WTC11 (cell line): Measurements from ENCODE around the gene SPTB. TPM values are rescaled to one million over a fixed set of nuclear protein-coding genes. Genes with fewer than 3 reads are reported as not detected.

ENCODE experiments used
- ATAC-seq: fragments of 200-7000 bp; cut with Tn5 transposase; 2 replicates; pipeline ENCODE4 v1.10.0; 2021; ENCODE audit warnings: mild to moderate bottlenecking, moderate library complexity
- CTCF ChIA-PET: fragments of 300-600 bp; sonication (Branson Sonifier 250); formaldehyde crosslinking; loops from one replicate; lab custom pipeline; 2021; ENCODE audit warnings: antibody characterized with exemption; lab: Charles Lee
- POLR2A ChIA-PET: fragments of 350-600 bp; sonication (Branson Sonifier 250); formaldehyde crosslinking; loops from one replicate; lab custom pipeline; 2021; ENCODE audit warnings: antibody characterized with exemption; lab: Charles Lee
- DNase-seq: peaks from one replicate; pipeline ENCODE4 v3.0.0; 2021; ENCODE audit warnings: low spot score
- H3K27ac Mint-ChIP-seq: 2 replicates; pipeline ENCODE4 v1.8.0; 2021; ENCODE audit warnings: mixed read lengths
- H3K27me3 Mint-ChIP-seq: 2 replicates; pipeline ENCODE4 v1.8.0; 2021; ENCODE audit warnings: low read depth, mild to moderate bottlenecking, moderate library complexity, mixed read lengths
- H3K36me3 Mint-ChIP-seq: 2 replicates; pipeline ENCODE4 v1.8.0; 2021; ENCODE audit warnings: mixed read lengths
- H3K4me1 Mint-ChIP-seq: 2 replicates; pipeline ENCODE4 v1.8.0; 2022; ENCODE audit warnings: mixed read lengths
- H3K4me3 Mint-ChIP-seq: 2 replicates; pipeline ENCODE4 v1.8.0; 2021; ENCODE audit warnings: mild to moderate bottlenecking, moderate library complexity, mixed read lengths
- H3K9me3 Mint-ChIP-seq: 2 replicates; pipeline ENCODE4 v1.8.0; 2021; ENCODE audit warnings: mixed read lengths
- ETV6 ChIP-seq: sonication (generic); formaldehyde crosslinking; IDR thresholded peaks from 2 replicates; pipeline ENCODE4 v1.8.1; 2022; ENCODE audit warnings: mild to moderate bottlenecking, missing genetic modification reagents
- FOXP1 ChIP-seq: sonication (generic); formaldehyde crosslinking; IDR thresholded peaks from 2 replicates; pipeline ENCODE4 v1.8.0; 2022; ENCODE audit warnings: missing genetic modification reagents, mild to moderate bottlenecking, moderate library complexity, borderline replicate concordance
- JAZF1 ChIP-seq: fragments of 250-450 bp; sonication (Bioruptor Pico); IDR thresholded peaks from 2 replicates; pipeline ENCODE4 v1.9.0; 2021; ENCODE audit warnings: moderate library complexity, mild to moderate bottlenecking, inconsistent platforms
- NFE2L1 ChIP-seq: sonication (generic); formaldehyde crosslinking; IDR thresholded peaks from 2 replicates; pipeline ENCODE4 v1.8.1; 2023; ENCODE audit warnings: missing genetic modification reagents
- NR3C1 ChIP-seq: sonication (generic); formaldehyde crosslinking; conservative IDR thresholded peaks from 2 replicates; pipeline ENCODE4 v1.8.1; 2023; ENCODE audit warnings: low read depth, mild to moderate bottlenecking, missing genetic modification reagents
- PRDM15 ChIP-seq: sonication (generic); formaldehyde crosslinking; IDR thresholded peaks from 2 replicates; pipeline ENCODE4 v1.8.0; 2022; ENCODE audit warnings: missing genetic modification reagents
- TEAD4 ChIP-seq: sonication (generic); formaldehyde crosslinking; IDR thresholded peaks from 2 replicates; pipeline ENCODE4 v1.8.0; 2022; ENCODE audit warnings: mild to moderate bottlenecking, missing genetic modification reagents
- TP53 ChIP-seq: sonication (generic); formaldehyde crosslinking; IDR thresholded peaks from 2 replicates; pipeline ENCODE4 v1.8.1; 2023; ENCODE audit warnings: mild to moderate bottlenecking, missing genetic modification reagents
- USF2 ChIP-seq: sonication (generic); formaldehyde crosslinking; IDR thresholded peaks from 2 replicates; pipeline ENCODE4 v1.8.1; 2023; ENCODE audit warnings: mild to moderate bottlenecking, missing genetic modification reagents, moderate library complexity
- ZNF281 ChIP-seq: sonication (generic); formaldehyde crosslinking; IDR thresholded peaks from 2 replicates; pipeline ENCODE4 v1.8.0; 2023; ENCODE audit warnings: mild to moderate bottlenecking, missing genetic modification reagents
- ZNF671 ChIP-seq: fragments of 250-450 bp; sonication (Bioruptor Pico); IDR thresholded peaks from 2 replicates; pipeline ENCODE4 v1.8.0; 2021; ENCODE audit warnings: mild to moderate bottlenecking
- total RNA-seq: library from RNA; stranded (reverse); gene quantifications from 3 replicates; pipeline ENCODE4 v1.2.3, GENCODE V29; 2021
- TF ChIP-seq, protein P1 (sequence below): fragments of 250-450 bp; sonication (Bioruptor Pico); IDR thresholded peaks from 2 replicates; pipeline ENCODE4 v1.9.0; 2021; ENCODE audit warnings: moderate library complexity, mild to moderate bottlenecking, inconsistent platforms, borderline replicate concordance

Gene SPTB
- total RNA-seq, 1 experiment from 2014 or later: 3.2 TPM

- ATAC-seq (no peak), DNase-seq (no peak)
- no peaks in the 10 kb centered on the region for H3K9me3 Mint-ChIP-seq
- H3K27me3 Mint-ChIP-seq: peaks cover 34% of the 10 kb centered on the region
- POLR2A ChIA-PET: interaction anchor here (0.6 kb wide), 1 partner anchor 390 kb away, joined by 5 read pairs; no protein-coding TSS in a partner anchor
- no peak for TF ChIP-seq NR3C1 (CRISPR knock-in tag)
- TF ChIP-seq PRDM15 (CRISPR knock-in tag): no peak
- no peak for TF ChIP-seq TP53 (CRISPR knock-in tag)
- no peak for TF ChIP-seq USF2 (CRISPR knock-in tag)
- no peak for TF ChIP-seq ZNF281 (CRISPR knock-in tag)
- no peak for TF ChIP-seq NFE2L1 (CRISPR knock-in tag)
- CTCF ChIA-PET: interaction anchor here (0.6 kb wide), 1 partner anchor 17 kb away, joined by 3 read pairs; no protein-coding TSS in a partner anchor
- peaks cover 6% of the 10 kb centered on the region for H3K4me1 Mint-ChIP-seq
- H3K36me3 Mint-ChIP-seq: no peaks in the 10 kb centered on the region
- no peak overlapping the region for H3K27ac Mint-ChIP-seq
- no peak overlapping the region for H3K4me3 Mint-ChIP-seq
Observed at GRCh38 chr14:64873506-64874219, 6.0 kb downstream of the SPTB start.

DNA sequence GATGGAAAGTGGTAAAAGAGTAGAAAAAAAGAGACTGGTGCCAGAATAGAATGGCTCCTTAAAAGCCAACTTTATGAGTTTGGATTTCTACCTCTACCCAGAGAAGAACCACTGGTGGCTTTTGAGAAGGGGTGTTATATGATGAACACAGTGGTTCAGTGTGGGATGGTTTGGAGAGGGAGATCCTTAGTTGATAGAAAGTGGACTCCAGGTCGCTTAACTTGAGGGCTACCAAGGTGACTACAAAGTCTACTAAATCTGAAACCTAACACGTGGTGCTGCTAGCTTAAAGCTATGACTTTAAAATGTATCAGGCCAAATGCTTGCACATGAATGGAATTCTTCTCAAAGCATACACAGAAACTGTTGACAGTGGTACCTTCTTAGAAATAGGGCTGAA is 8.4 kb downstream of the SPTB start:
- Mint-ChIP-seq H3K27me3 (peaks cover 11% of the 10 kb centered on the region), H3K36me3 (no peaks in the 10 kb centered on the region)
- TF ChIP-seq TP53 (CRISPR knock-in tag): no peak
- no peak for TF ChIP-seq FOXP1
- no peak for TF ChIP-seq ETV6 (CRISPR knock-in tag)
- no peak for TF ChIP-seq ZNF281 (CRISPR knock-in tag)
- no peak for TF ChIP-seq TEAD4 (CRISPR knock-in tag)
- TF ChIP-seq JAZF1: no peak
- no peak for TF ChIP-seq ZNF671 (CRISPR knock-in tag)
- TF ChIP-seq, protein P1, sequence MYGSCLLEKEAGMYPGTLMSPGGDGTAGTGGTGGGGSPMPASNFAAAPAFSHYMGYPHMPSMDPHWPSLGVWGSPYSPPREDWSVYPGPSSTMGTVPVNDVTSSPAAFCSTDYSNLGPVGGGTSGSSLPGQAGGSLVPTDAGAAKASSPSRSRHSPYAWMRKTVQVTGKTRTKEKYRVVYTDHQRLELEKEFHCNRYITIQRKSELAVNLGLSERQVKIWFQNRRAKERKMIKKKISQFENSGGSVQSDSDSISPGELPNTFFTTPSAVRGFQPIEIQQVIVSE (CRISPR knock-in tag): no peak
- TF ChIP-seq, all 79 proteins: peak for 0
- ChIA-PET POLR2A (no interaction called here), CTCF (no interaction called here)
- no peak overlapping the region for H3K27ac Mint-ChIP-seq
- ATAC-seq: no peak
- no peaks in the 10 kb centered on the region for H3K9me3 Mint-ChIP-seq
- H3K4me3 Mint-ChIP-seq: no peak overlapping the region
- H3K4me1 Mint-ChIP-seq: peaks cover under 1% of the 10 kb centered on the region; the same call in 1 of the 2 replicates
- DNase-seq: no peak
